Measurements from ENCODE around the gene NXN.
A peak's percentile ranks its signal among the peaks of the same experiment; 100 is the strongest.
"Not testable (repeated sequence)": the region's sequence is repeated elsewhere in the genome, so short reads cannot be mapped to it uniquely, and the experiment has no call there.

NXN gene

GRCh38 chr17:794876-795275, 184.7 kb downstream of the NXN start:
- no peak overlapping the region for H3K27ac ChIP-seq

GRCh38 chr17:792277-792676, 187.3 kb downstream of the NXN start:
- H3K27ac ChIP-seq: no peak overlapping the region
- TF ChIP-seq CTCF (IDR thresholded peaks at IDR 0.05) (no peak), ZFX (IDR thresholded peaks at IDR 0.05; ENCODE audit: borderline replicate concordance) (no peak)

More at GRCh38 chr17:794876-795275, 184.7 kb downstream of the NXN start:
- TF ChIP-seq ZFX (IDR thresholded peaks at IDR 0.05; ENCODE audit: borderline replicate concordance) (no peak), CTCF (IDR thresholded peaks at IDR 0.05) (peak; percentile 83)

GRCh38 chr17:791829-792228, 187.7 kb downstream of the NXN start:
- TF ChIP-seq CTCF (IDR thresholded peaks at IDR 0.05) (no peak), ZFX (IDR thresholded peaks at IDR 0.05; ENCODE audit: borderline replicate concordance) (no peak)
- no peak overlapping the region for H3K27ac ChIP-seq

GRCh38 chr17:790874-791247, 188.7 kb downstream of the NXN start:
- H3K27ac ChIP-seq: not testable (repeated sequence)

GRCh38 chr17:789931-790873, 189.4 kb downstream of the NXN start:
- H3K27ac ChIP-seq: not testable (repeated sequence)

GRCh38 chr17:789160-789840, 190.3 kb downstream of the NXN start:
- no peak overlapping the region for H3K27ac ChIP-seq
- TF ChIP-seq ZFX (IDR thresholded peaks at IDR 0.05; ENCODE audit: borderline replicate concordance) (no peak), CTCF (IDR thresholded peaks at IDR 0.05) (no peak)

- H3K27ac ChIP-seq: no peak overlapping the region
- TF ChIP-seq CTCF (IDR thresholded peaks at IDR 0.05): no peak
- TF ChIP-seq ZFX (IDR thresholded peaks at IDR 0.05; ENCODE audit: borderline replicate concordance): no peak
These were observed 191.0 kb downstream of the NXN start for GRCh38 chr17:788551-788950.

GRCh38 chr17:787641-788221, 191.8 kb downstream of the NXN start:
- TF ChIP-seq ZFX (IDR thresholded peaks at IDR 0.05; ENCODE audit: borderline replicate concordance) (no peak), CTCF (IDR thresholded peaks at IDR 0.05) (no peak)
- H3K27ac ChIP-seq: no peak overlapping the region

GRCh38 chr17:785901-786300, 193.7 kb downstream of the NXN start:
- not testable (repeated sequence) for H3K27ac ChIP-seq
